Measurements from ENCODE around the gene KCNA3. TPM values are rescaled to one million over a fixed set of nuclear protein-coding genes. Genes with fewer than 3 reads are reported as not detected.
A peak's percentile ranks its signal among the peaks of the same experiment; 100 is the strongest.

Gene KCNA3
- total RNA-seq, 1 experiment from 2014 or later: not detected

DNA sequence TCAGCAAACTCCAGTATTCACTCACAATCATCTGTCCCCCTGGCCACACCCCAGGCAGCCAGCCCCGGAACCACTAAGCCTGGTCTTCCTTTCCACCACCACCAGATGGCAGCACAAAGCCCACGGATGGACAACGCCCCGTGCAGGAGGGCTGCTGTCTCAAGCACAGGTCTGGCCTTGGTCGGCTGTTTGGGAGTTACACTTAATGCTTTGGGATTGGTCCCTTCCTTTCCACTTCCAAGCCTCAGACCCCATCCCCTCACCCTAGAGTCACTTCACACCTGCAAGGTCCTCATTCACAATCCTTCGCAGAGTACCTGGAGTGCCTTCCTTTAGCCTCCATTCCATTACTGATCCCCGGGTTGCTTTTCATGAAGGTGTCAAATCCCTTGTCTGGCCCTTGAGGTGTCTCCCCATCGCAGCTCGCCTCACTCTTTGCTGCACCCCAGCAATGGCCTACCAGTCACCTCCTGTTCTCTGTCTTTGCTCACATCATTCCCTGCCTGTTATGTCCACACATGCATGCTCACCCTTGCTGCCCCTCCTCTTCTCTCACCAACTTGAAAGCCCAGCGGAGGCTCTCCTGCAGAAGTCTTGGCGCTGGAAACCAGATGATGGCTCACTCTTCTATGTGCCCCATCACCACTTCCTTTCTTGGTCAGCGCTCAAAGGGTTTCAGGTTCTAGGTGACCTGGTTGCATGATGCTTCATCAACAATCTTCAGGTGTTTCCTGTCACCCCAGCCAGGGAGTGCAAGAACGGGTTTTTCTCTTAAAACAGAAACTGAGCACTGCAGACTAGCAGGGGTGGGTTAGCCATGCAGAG is 43.7 kb downstream of the KCNA3 start:
- Histone ChIP-seq H3K4me1 (replicated peaks) (no peaks in the 10 kb centered on the region), H3K4me3 (no peak overlapping the region), H3K27me3 (replicated peaks) (0 out of 2 replicates have a peak, but pooled peaks cover 3% of the 10 kb centered on the region), H3K9me3 (replicated peaks) (no peaks in the 10 kb centered on the region), H3K27ac (no peak overlapping the region), H3K36me3 (no peaks in the 10 kb centered on the region)
- DNase-seq (ENCODE audit: low read depth in 1 of 2, low spot score in 2 of 2): peak; percentile 31 to 66

DNA sequence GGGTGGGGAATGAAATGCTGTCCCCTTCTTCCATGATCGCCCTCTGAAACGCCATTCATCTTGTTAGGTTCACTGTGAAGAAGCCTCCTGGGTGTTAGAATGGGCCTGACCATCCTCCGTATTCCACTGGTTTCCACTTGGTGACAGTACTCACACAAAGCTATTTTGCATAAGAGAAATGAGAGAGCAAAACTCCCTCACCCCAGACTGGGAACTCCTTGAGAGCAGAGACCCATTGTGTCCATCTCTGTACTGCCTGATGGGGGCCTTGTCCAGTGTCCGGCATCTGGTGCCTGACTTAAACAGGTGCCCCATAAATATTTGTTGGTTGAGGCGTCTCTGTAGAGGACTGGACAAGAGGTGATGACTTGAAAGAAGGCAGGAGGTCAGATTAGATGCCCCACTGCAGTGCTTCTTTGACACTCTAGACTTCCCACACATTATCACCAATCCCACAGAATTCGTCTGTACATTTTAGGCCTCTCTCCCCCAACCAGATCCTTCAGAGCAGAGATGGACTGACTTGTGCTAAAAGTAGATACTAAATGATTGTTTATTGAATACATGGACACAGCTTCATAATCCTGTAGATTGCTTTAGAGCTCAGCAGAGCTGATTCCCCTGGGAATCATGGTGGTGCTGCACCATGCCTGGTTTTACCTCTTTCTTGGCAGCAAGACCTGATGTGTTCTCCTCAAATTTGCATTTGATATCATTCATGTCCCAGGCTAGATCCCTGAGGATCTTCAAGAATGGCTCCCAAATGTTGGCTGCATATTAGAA is 46.2 kb downstream of the KCNA3 start:
- no peak for DNase-seq (ENCODE audit: low read depth in 1 of 2, low spot score in 2 of 2)
- no peaks in the 10 kb centered on the region for H3K4me1 ChIP-seq (replicated peaks)
- H3K27me3 ChIP-seq (replicated peaks): no peaks in the 10 kb centered on the region
- H3K9me3 ChIP-seq (replicated peaks): no peaks in the 10 kb centered on the region
- no peaks in the 10 kb centered on the region for H3K36me3 ChIP-seq
- H3K27ac ChIP-seq: no peak overlapping the region
- no peak overlapping the region for H3K4me3 ChIP-seq

DNA sequence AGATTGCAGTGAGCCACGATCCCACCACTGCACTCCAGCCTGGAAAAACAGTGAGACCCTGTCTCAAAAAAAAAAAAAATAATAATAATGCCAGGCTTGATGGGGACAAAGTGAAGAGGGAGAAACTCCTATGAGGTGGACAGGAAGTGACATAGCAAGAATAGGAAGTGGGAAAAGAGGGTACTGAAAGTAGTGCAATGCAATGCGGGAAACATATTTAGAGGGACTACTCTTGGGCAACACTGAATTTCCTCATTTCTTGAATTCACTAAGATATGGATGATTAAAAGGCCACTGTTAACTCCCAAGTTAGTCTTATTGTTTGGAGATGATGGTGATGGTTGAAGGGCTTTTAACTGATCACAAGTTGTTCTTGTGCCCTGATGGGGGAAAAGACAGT is 47.0 kb downstream of the KCNA3 start:
- Histone ChIP-seq H3K27me3 (replicated peaks) (peaks cover 4% of the 10 kb centered on the region; the same call in 1 of the 2 replicates), H3K9me3 (replicated peaks) (no peaks in the 10 kb centered on the region), H3K27ac (no peak overlapping the region), H3K36me3 (no peaks in the 10 kb centered on the region), H3K4me3 (no peak overlapping the region), H3K4me1 (replicated peaks) (no peaks in the 10 kb centered on the region)
- no peak for DNase-seq (ENCODE audit: low read depth in 1 of 2, low spot score in 2 of 2)

DNA sequence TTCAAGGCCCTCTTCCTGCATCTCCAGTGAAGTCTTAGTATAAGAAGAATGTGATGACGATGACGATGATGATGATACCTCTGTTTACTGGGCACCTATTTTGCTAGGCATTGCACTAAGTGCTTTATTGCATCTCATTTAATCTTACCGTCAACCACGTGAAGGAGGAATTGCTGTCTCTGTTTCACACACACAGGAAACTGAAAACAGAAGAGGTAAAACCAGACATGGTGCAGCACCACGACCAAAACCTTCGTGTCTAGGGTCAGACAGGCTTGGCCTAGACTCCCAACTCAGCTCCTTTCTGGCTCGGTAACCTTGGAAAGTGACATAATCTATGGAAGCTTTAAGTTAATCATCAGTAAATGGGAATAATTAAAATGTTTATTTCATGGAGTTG is 47.9 kb downstream of the KCNA3 start:
- Histone ChIP-seq H3K36me3 (no peaks in the 10 kb centered on the region), H3K27me3 (replicated peaks) (peaks cover 7% of the 10 kb centered on the region; the same call in 1 of the 2 replicates), H3K9me3 (replicated peaks) (no peaks in the 10 kb centered on the region), H3K4me1 (replicated peaks) (no peaks in the 10 kb centered on the region), H3K4me3 (no peak overlapping the region), H3K27ac (no peak overlapping the region)
- no peak for DNase-seq (ENCODE audit: low read depth in 1 of 2, low spot score in 2 of 2)

Other genes with a start within 250 kb of the KCNA3 start
- gene PROK1, start 223.8 kb downstream of the KCNA3 start, total RNA-seq (2014; rRNA removed; shearing (Covaris generic)): not detected in 2 replicates
- not detected in 2 replicates for gene KCNA10, start 155.8 kb downstream of the KCNA3 start, total RNA-seq (2014; rRNA removed; shearing (Covaris generic))
- gene KCNA2, start 68.6 kb downstream of the KCNA3 start, total RNA-seq (2014; rRNA removed; shearing (Covaris generic)): not detected in 2 replicates
- not detected in 2 replicates for gene CD53, start 198.2 kb upstream of the KCNA3 start, total RNA-seq (2014; rRNA removed; shearing (Covaris generic))